Measurements from ENCODE around the gene PNMA6F.
"Not testable (repeated sequence)": the region's sequence is repeated elsewhere in the genome, so short reads cannot be mapped to it uniquely, and the experiment has no call there.

Gene PNMA6F

GRCh38 chrX:153336121-153336894 lies 14.7 kb upstream of the PNMA6F start:
- DNase-seq (ENCODE audit: low read depth): peak; percentile 36
- TF ChIP-seq, protein P1, sequence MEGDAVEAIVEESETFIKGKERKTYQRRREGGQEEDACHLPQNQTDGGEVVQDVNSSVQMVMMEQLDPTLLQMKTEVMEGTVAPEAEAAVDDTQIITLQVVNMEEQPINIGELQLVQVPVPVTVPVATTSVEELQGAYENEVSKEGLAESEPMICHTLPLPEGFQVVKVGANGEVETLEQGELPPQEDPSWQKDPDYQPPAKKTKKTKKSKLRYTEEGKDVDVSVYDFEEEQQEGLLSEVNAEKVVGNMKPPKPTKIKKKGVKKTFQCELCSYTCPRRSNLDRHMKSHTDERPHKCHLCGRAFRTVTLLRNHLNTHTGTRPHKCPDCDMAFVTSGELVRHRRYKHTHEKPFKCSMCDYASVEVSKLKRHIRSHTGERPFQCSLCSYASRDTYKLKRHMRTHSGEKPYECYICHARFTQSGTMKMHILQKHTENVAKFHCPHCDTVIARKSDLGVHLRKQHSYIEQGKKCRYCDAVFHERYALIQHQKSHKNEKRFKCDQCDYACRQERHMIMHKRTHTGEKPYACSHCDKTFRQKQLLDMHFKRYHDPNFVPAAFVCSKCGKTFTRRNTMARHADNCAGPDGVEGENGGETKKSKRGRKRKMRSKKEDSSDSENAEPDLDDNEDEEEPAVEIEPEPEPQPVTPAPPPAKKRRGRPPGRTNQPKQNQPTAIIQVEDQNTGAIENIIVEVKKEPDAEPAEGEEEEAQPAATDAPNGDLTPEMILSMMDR (IDR thresholded peaks at IDR 0.05; ENCODE audit: insufficient read depth, low read depth, low read length, missing control alignments): no peak

DNA sequence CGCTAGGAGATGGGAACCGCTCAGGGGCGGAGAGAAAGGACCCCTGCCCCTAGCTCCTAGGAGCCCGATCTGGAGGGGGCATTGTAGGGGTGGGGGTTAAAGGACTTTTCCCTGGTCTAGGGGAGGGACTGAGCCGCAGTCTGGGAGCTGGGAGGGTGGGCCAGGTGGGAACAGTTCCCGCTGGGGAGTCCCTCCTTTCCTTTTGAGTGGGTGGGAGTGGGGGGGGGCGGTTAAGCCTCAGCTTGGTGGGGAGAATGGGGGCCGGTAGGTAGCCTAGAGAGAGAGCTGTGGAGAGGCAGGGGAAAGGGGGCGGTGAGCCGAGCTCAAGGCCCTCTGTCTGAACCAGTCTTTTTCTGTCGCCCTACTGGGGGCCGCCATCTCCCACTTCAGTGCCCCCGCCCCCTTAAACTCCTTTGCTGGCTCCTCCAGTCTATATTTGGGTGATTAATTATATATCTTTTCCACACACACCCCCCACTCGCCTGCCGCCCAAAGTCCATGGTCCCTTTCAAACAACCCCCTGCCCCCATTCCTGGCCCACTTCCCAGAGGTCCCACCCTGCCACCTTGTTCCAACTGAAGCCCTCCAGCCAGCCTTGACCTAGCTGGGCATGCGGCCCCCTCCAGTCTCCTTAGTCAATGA lies 13.2 kb upstream of the PNMA6F start:
- DNase-seq (ENCODE audit: low read depth): no peak
- TF ChIP-seq, protein P1 (IDR thresholded peaks at IDR 0.05; ENCODE audit: insufficient read depth, low read depth, low read length, missing control alignments): no peak
- peak overlapping the region; percentile 83 for H3K4me3 ChIP-seq (ENCODE audit: low read depth, low read length)

More at GRCh38 chrX:153336121-153336894, 14.7 kb upstream of the PNMA6F start:
- peak overlapping the region; percentile 83 for H3K4me3 ChIP-seq (ENCODE audit: low read depth, low read length)

GRCh38 chrX:153333821-153334653 lies 12.5 kb upstream of the PNMA6F start, which contains the start of gene ZNF275:
ZNF275 (plus strand) TSS chrX:153334153; CDS start chrX:153336680, 2,527 bp downstream.
- H3K4me3 ChIP-seq (ENCODE audit: low read depth, low read length): peak within 1 kb of the TSS; percentile 83
- TF ChIP-seq, protein P1 (IDR thresholded peaks at IDR 0.05; ENCODE audit: insufficient read depth, low read depth, low read length, missing control alignments): no peak
- DNase-seq (ENCODE audit: low read depth): peak; percentile 85

- no peak overlapping the region for H3K4me3 ChIP-seq (ENCODE audit: low read depth, low read length)
- TF ChIP-seq, protein P1 (IDR thresholded peaks at IDR 0.05; ENCODE audit: insufficient read depth, low read depth, low read length, missing control alignments): no peak
- DNase-seq (ENCODE audit: low read depth): no peak
Observed at GRCh38 chrX:153333266-153333665, 11.7 kb upstream of the PNMA6F start.

- TF ChIP-seq, protein P1 (IDR thresholded peaks at IDR 0.05; ENCODE audit: insufficient read depth, low read depth, low read length, missing control alignments): no peak
- H3K4me3 ChIP-seq (ENCODE audit: low read depth, low read length): no peak overlapping the region
- DNase-seq (ENCODE audit: low read depth): no peak
Observed at GRCh38 chrX:153327561-153327960, 6.0 kb upstream of the PNMA6F start.

DNA sequence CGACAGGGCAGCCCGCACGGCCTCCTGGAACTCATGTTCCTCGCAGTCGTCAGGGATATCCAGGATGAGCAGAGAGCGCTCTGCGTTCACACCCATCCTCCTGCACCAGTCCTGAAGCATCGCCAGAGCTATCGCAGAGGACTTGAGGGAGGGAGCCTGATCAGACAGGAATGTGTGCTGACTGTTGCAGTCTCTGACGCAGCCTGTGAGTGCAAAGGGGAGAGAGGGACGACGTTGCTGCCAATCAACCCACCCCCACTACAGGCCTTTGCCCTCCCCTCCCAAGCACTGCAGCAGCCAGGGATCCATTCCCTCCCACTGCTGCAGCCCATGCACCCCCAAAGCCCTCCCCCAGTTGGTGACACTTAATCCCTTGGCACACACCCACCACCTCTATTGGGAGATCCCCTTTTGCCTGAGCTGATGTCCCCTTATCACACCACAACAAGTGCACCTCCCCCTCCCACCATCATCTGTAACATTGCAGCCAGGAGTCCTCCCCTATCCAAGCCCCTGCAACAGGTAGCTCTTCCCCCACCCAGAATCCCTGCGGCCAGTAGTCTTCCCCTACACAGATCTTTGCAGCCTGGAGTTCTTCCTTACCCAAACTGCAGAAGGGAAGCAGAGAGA lies 897 bp downstream of the PNMA6F start:
- TF ChIP-seq, protein P1 (IDR thresholded peaks at IDR 0.05; ENCODE audit: insufficient read depth, low read depth, low read length, missing control alignments): no peak
- DNase-seq (ENCODE audit: low read depth): no peak
- no peak overlapping the region for H3K4me3 ChIP-seq (ENCODE audit: low read depth, low read length)

DNA sequence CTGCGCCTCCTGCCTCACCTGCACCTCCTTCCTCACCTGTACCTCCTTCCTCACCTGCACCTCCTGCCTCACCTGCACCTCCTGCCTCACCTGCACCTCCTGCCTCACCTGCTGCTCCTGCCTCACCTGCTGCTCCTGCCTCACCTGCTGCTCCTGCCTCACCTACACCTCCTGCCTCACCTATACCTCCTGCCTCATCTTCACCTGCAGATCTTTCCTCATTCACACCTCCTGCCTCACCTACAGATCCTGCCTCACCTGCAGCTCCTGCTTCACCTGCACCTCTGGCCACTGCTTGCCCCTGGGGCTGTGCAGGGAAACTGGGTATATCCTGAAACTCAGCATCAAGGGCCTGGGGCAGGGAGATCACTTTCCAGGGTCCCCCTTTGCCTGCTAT lies 1.5 kb downstream of the PNMA6F start:
- not testable (repeated sequence) for DNase-seq (ENCODE audit: low read depth); H3K4me3 ChIP-seq (ENCODE audit: low read depth, low read length)

Data from GM12865 (cell line).